Endothelial cell of umbilical vein (primary cell): ENCODE data around the gene EFHC1. TPM values are rescaled to one million over a fixed set of nuclear protein-coding genes. Genes with fewer than 3 reads are reported as not detected.

Experiments used
- BruUV-seq: library from RNA; stranded (reverse); fragments of 400-500 nt; replicated peaks from 2 replicates; lab custom pipeline; 2021; lab: Mats Ljungman, UMichigan
- CTCF ChIA-PET: fragments of 300-600, 350-600 bp; sonication (Branson Sonifier 250); formaldehyde crosslinking; loops from one replicate; lab custom pipeline; 2021; ENCODE audit warnings: antibody characterized with exemption, inconsistent platforms; lab: Charles Lee
- POLR2A ChIA-PET: fragments of 300-600, 350-600 bp; sonication (Branson Sonifier 250); formaldehyde crosslinking; loops from one replicate; lab custom pipeline; 2021; ENCODE audit warnings: antibody characterized with exemption, inconsistent platforms; lab: Charles Lee
- DNase-seq: peaks from one replicate; pipeline ENCODE4 v3.0.0-alpha.2; 2011; ENCODE audit warnings: low read depth, low spot score
- FAIRE-seq: peaks from 2 replicates; lab custom pipeline; 2011; peaks lifted over from hg19 to GRCh38; lab: Jason Lieb, UNC
- H2AFZ ChIP-seq: 2 replicates; pipeline ENCODE4 v1.6.0; 2012; ENCODE audit warnings: low read depth, low read length, control low read depth, inconsistent platforms
- H3K27ac ChIP-seq: 2 replicates; pipeline ENCODE4 v1.5.1; 2011; ENCODE audit warnings: low read depth, mild to moderate bottlenecking, control low read depth, low read length, moderate library complexity; ENCODE audit not compliant: insufficient read depth
- H3K27me3 ChIP-seq, 2 experiments: 2 replicates each; pipeline versions ENCODE4 v1.6.0 to v1.6.1; 2011; ENCODE audit warnings: low read length in 2 of 2, mixed read lengths in 1 of 2; ENCODE audit not compliant: control insufficient read depth in 2 of 2, insufficient read depth in 2 of 2
- H3K36me3 ChIP-seq, 2 experiments: 2 replicates in 1 of 2; 3 replicates in 1 of 2; pipeline ENCODE4 v1.5.1; 2011; ENCODE audit warnings: low read length in 2 of 2, mild to moderate bottlenecking in 1 of 2, moderate library complexity in 1 of 2; ENCODE audit not compliant: control insufficient read depth in 2 of 2, insufficient read depth in 2 of 2; ENCODE audit errors: extremely low read depth in 1 of 2
- H3K4me1 ChIP-seq: 3 replicates; pipeline ENCODE4 v1.5.1; 2011; ENCODE audit warnings: mild to moderate bottlenecking, low read length; ENCODE audit not compliant: control insufficient read depth, insufficient read depth; ENCODE audit errors: extremely low read depth
- H3K4me2 ChIP-seq: 2 replicates; pipeline ENCODE4 v1.6.1; 2011; ENCODE audit warnings: low read length, control low read depth, mixed read lengths; ENCODE audit not compliant: insufficient read depth
- H3K4me3 ChIP-seq, 3 experiments: fragments of 200-600 bp in 1 of 3; sonication (generic), shearing (Covaris generic) in 1 of 3; replicated peaks in 1 of 3; 2 replicates each; pipeline ENCODE4 v1.5.1; 2011 to 2016; ENCODE audit warnings: control low read depth in 3 of 3, low read length in 3 of 3, mild to moderate bottlenecking in 2 of 3, inconsistent platforms in 1 of 3, low read depth in 1 of 3, moderate library complexity in 1 of 3; ENCODE audit not compliant: insufficient read depth in 1 of 3
- H3K79me2 ChIP-seq: 2 replicates; pipeline ENCODE4 v1.6.0; 2012; ENCODE audit warnings: low read length, inconsistent platforms; ENCODE audit not compliant: control insufficient read depth, insufficient read depth
- H3K9ac ChIP-seq: replicated peaks from 2 replicates; pipeline ENCODE3; 2011; ENCODE audit warnings: low read length, control low read depth; ENCODE audit not compliant: insufficient read depth; ENCODE audit errors: extremely low read depth
- H3K9me1 ChIP-seq: replicated peaks from 3 replicates; pipeline ENCODE4 v1.6.0; 2011; ENCODE audit warnings: mild to moderate bottlenecking, low read length; ENCODE audit not compliant: control insufficient read depth, insufficient read depth; ENCODE audit errors: extremely low read depth
- H3K9me3 ChIP-seq: replicated peaks from 2 replicates; pipeline ENCODE4 v1.5.1; 2012; ENCODE audit warnings: low read length, inconsistent platforms; ENCODE audit not compliant: control insufficient read depth, insufficient read depth
- H4K20me1 ChIP-seq: replicated peaks from 2 replicates; pipeline ENCODE3; 2011; ENCODE audit warnings: mild to moderate bottlenecking, low read length; ENCODE audit not compliant: control insufficient read depth, insufficient read depth; ENCODE audit errors: extremely low read depth
- FOS ChIP-seq: IDR thresholded peaks from 2 replicates; pipeline ENCODE4 v1.6.1; 2011; ENCODE audit warnings: mild to moderate bottlenecking, low read length, moderate library complexity, borderline replicate concordance; ENCODE audit not compliant: insufficient read depth
- GATA2 ChIP-seq: IDR thresholded peaks from 2 replicates; pipeline ENCODE4 v1.7.0; 2011; ENCODE audit warnings: low read depth, mild to moderate bottlenecking, moderate library complexity, mixed read lengths, low read length; ENCODE audit not compliant: insufficient read length, insufficient read depth
- JUN ChIP-seq: IDR thresholded peaks from 2 replicates; pipeline ENCODE4 v1.6.1; 2011; ENCODE audit warnings: borderline replicate concordance, low read depth; ENCODE audit not compliant: insufficient read length, insufficient read depth
- POLR2A ChIP-seq: IDR thresholded peaks from 2 replicates; pipeline ENCODE4 v1.6.1; 2012; ENCODE audit warnings: low read depth, mild to moderate bottlenecking, control low read depth, low read length
- dilution Hi-C: fragments of 300-500 bp; cut with MboI; formaldehyde crosslinking; loops from one replicate; pipeline ENCODE4 v1.15.0; 2019; ENCODE audit warnings: low sequenced_read_pairs; ENCODE audit not compliant: extremely low pct_ligation_motif_present
- intact Hi-C: fragments of 100-400 bp; cut with micrococcal nuclease; formaldehyde crosslinking; loops from one replicate; pipeline ENCODE4 v1.10.0; 2022
- polyA plus RNA-seq, 4 experiments: library from polyadenylated mRNA; depleted of rRNA in 3 of 4; stranded (reverse) in 3 of 4; unstranded in 1 of 4; fragments of >200 nt; gene quantifications; 2 replicates each; pipeline versions ENCODE4 v1.2.1 to v1.2.3, GENCODE V29; 2011 to 2012; ENCODE audit warnings: missing spikeins in 1 of 4
- total RNA-seq: library from RNA; stranded (reverse); gene quantifications from 2 replicates; pipeline ENCODE4 v1.2.3, GENCODE V29; 2021

The EFHC1 gene
- total and polyA plus RNA-seq, 2 donors (not counting 3 experiments of a cell fraction or from before 2014, with no cell fraction given): 14.6 to 17.6 TPM

- no peaks in the 10 kb centered on the region for H3K9me3 ChIP-seq
- no peaks in the 10 kb centered on the region for H3K79me2 ChIP-seq
- no peak overlapping the region for H3K9ac ChIP-seq
- no peak for FAIRE-seq
- intact Hi-C loops (no loop called here), dilution Hi-C loops (no loop called here)
- BruUV-seq: no TSS peak
- no peak overlapping the region for H3K4me2 ChIP-seq
- DNase-seq: no peak
- H3K4me1 ChIP-seq: no peaks in the 10 kb centered on the region
- H2AFZ ChIP-seq: no peak overlapping the region
- CTCF ChIA-PET: interaction anchor here (1.0 kb wide), 1 partner anchor 16 kb away, joined by 3 read pairs; no protein-coding TSS in a partner anchor
- H3K36me3 ChIP-seq: no peaks in the 10 kb centered on the region
- POLR2A ChIA-PET: no interaction called here
- no peaks in the 10 kb centered on the region for H3K27me3 ChIP-seq
- H4K20me1 ChIP-seq: no peaks in the 10 kb centered on the region
- TF ChIP-seq JUN: no peak
- TF ChIP-seq FOS: no peak
- no peak for TF ChIP-seq GATA2
- no peak overlapping the region for H3K4me3 ChIP-seq
- H3K9me1 ChIP-seq: no peaks in the 10 kb centered on the region
- H3K27ac ChIP-seq: no peak overlapping the region
These were observed 18.8 kb downstream of the EFHC1 start for GRCh38 chr6:52438926-52439325.

GRCh38 chr6:52454556-52454955 is 34.4 kb downstream of the EFHC1 start:
- no TSS peak for BruUV-seq
- Histone ChIP-seq H3K4me1 (peaks cover 8% of the 10 kb centered on the region), H3K9me3 (no peaks in the 10 kb centered on the region), H3K27me3 (no peaks in the 10 kb centered on the region), H3K79me2 (no peaks in the 10 kb centered on the region), H3K27ac (peak overlapping the region; percentile 1), H3K9ac (no peak overlapping the region), H3K36me3 (no peaks in the 10 kb centered on the region), H3K9me1 (no peaks in the 10 kb centered on the region), H3K4me3 (no peak overlapping the region), H2AFZ (no peak overlapping the region), H4K20me1 (no peaks in the 10 kb centered on the region), H3K4me2 (peak overlapping the region; percentile 22)
- DNase-seq (peak; percentile 57), FAIRE-seq (no peak)
- intact Hi-C loops (loop anchor here (1.0 kb wide), 1 partner anchor 30 kb away; no protein-coding TSS in a partner anchor), dilution Hi-C loops (no loop called here)
- TF ChIP-seq POLR2A: no peak
- TF ChIP-seq FOS: peak; percentile 57
- CTCF ChIA-PET: interaction anchor here (0.7 to 2.3 kb wide), 5 partner anchors 9 to 38 kb away, joined by 3 to 7 read pairs (median 3); no protein-coding TSS in a partner anchor
- POLR2A ChIA-PET: no interaction called here
